Measurements from ENCODE around the gene PCDH9. TPM values are rescaled to one million over a fixed set of nuclear protein-coding genes. Genes with fewer than 3 reads are reported as not detected.

PCDH9 gene
- total and polyA plus RNA-seq, 5 donors: 5.1 to 30.0 (median 27.8) TPM

DNA sequence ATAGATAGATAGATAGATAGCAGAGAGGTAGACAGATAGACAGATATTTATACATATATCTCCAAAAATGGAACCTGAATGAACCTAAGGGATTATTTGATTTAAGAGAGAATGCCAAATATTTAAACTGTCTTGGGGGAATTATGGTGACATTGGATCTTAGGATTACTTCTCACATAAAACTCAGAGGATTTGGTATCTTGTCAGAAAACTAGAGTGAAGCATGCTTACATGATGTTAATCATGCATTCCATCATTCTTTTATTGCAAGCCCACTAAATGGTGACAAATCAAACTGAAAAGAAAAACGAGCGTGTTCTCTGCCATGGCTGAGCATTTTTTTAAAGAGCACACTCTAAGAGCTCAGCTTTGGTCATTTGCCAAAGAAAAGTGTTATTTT lies 165.2 kb downstream of the PCDH9 start:
- no peak overlapping the region for H3K4me3 ChIP-seq (ENCODE audit: low read length)
- intact Hi-C loops (cut with DNase I): no loop called here
- no peak for DNase-seq
- no peak overlapping the region for H3K27ac ChIP-seq (ENCODE audit: low read length)
- peaks cover 2% of the 10 kb centered on the region for H3K4me1 ChIP-seq (ENCODE audit: control insufficient read depth, insufficient read depth, low read length)
- ATAC-seq: no peak
- 79% methylated on average over 2 of the region's 2 CpGs for WGBS
- no peaks in the 10 kb centered on the region for H3K27me3 ChIP-seq (ENCODE audit: control insufficient read depth, insufficient read depth)
- H3K9me3 ChIP-seq (ENCODE audit: control insufficient read depth, low read length): no peaks in the 10 kb centered on the region

DNA sequence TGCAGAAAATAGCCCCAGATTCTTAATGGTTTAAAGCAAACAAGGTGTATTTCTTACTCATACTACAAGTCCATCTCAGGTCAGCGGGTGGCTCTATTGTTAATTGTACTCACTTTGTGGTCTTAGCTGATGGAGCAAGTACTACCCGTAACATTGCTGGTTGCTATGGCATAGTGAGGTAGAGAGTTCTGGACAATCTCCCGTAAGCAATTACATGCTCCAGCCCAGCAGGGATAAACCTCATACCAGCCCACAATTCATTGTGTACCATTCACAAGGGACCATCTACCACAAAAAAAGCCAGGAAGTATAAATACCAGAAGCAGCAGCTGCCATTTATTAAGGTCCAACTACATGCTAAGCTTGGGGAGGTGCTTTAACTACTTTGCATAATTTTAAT lies 167.1 kb downstream of the PCDH9 start:
- intact Hi-C loops (cut with DNase I): no loop called here
- Histone ChIP-seq H3K4me1 (ENCODE audit: control insufficient read depth, insufficient read depth, low read length) (peaks cover 2% of the 10 kb centered on the region), H3K27me3 (ENCODE audit: control insufficient read depth, insufficient read depth) (no peaks in the 10 kb centered on the region), H3K9me3 (ENCODE audit: control insufficient read depth, low read length) (no peaks in the 10 kb centered on the region), H3K4me3 (ENCODE audit: low read length) (no peak overlapping the region), H3K27ac (ENCODE audit: low read length) (no peak overlapping the region)
- ATAC-seq: no peak
- 97% methylated on average over 3 of the region's 3 CpGs for WGBS
- no peak for DNase-seq

GRCh38 chr13:67062160-67062559 lies 168.0 kb downstream of the PCDH9 start:
- Histone ChIP-seq H3K27ac (ENCODE audit: low read length) (no peak overlapping the region), H3K27me3 (ENCODE audit: control insufficient read depth, insufficient read depth) (no peaks in the 10 kb centered on the region), H3K4me1 (ENCODE audit: control insufficient read depth, insufficient read depth, low read length) (peaks cover 2% of the 10 kb centered on the region), H3K4me3 (ENCODE audit: low read length) (peak overlapping the region; percentile 3), H3K9me3 (ENCODE audit: control insufficient read depth, low read length) (no peaks in the 10 kb centered on the region)
- intact Hi-C loops (cut with DNase I): no loop called here
- DNase-seq (no peak), ATAC-seq (peak in 1 of 2 donors; percentile 51)

- ATAC-seq (peak in 1 of 2 donors; percentile 47), DNase-seq (no peak)
- intact Hi-C loops (cut with DNase I): no loop called here
- WGBS: 35% methylated on average over 5 of the region's 5 CpGs
- Histone ChIP-seq H3K27me3 (ENCODE audit: control insufficient read depth, insufficient read depth) (no peaks in the 10 kb centered on the region), H3K27ac (ENCODE audit: low read length) (no peak overlapping the region), H3K9me3 (ENCODE audit: control insufficient read depth, low read length) (no peaks in the 10 kb centered on the region), H3K4me1 (ENCODE audit: control insufficient read depth, insufficient read depth, low read length) (peaks cover 2% of the 10 kb centered on the region), H3K4me3 (ENCODE audit: low read length) (peak overlapping the region; percentile 3)
These were observed 168.4 kb downstream of the PCDH9 start for GRCh38 chr13:67061750-67062149.

DNA sequence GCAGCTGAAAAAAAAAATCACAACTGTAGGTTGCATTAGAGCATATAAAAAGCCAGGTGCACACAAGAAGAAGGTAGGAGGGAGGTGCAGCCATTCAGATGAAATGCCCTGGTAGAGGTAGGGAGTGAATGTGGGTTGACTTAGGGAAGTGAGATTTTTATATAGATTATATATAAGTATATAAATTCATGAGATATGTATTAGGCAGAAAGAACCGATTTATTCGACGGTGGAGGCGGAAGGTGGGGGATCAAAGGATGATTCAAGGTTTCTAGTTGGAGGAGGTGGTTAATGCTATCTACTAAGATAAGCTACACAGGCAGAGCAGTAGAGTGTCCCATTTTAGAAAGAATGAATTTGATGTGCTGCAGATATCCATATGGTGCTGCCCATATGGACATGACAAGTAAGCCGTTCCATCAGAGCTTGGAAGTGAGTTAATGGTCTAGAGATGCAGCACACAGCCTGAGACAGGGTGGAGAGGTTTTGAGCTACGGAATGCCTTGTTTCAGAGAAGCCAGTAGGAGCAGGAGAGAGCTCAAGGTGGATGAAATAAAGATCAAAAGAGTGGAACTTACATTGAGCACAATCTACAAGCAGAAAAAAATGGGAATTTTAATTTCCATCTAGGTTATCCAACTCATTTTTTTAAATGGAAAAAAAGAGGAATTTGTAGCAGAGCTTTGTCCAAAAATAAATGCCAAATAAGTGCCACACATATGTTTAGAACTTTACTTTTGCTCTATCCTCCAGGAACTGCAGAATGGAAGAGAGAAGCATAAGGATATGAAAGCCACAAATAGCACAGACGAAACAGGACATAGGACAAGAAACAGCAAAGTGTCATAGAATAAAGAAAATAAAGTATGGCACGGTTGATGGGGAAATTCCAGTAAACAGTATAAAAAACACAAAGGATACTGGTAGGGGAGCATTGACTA lies 177.3 kb downstream of the PCDH9 start:
- WGBS: 94% methylated on average over 8 of the region's 8 CpGs
- Histone ChIP-seq H3K4me1 (ENCODE audit: control insufficient read depth, insufficient read depth, low read length) (peaks cover 3% of the 10 kb centered on the region), H3K9me3 (ENCODE audit: control insufficient read depth, low read length) (no peaks in the 10 kb centered on the region), H3K4me3 (ENCODE audit: low read length) (no peak overlapping the region), H3K27me3 (ENCODE audit: control insufficient read depth, insufficient read depth) (no peaks in the 10 kb centered on the region), H3K27ac (ENCODE audit: low read length) (no peak overlapping the region)
- DNase-seq: no peak
- no peak for ATAC-seq
- intact Hi-C loops (cut with DNase I): no loop called here

DNA sequence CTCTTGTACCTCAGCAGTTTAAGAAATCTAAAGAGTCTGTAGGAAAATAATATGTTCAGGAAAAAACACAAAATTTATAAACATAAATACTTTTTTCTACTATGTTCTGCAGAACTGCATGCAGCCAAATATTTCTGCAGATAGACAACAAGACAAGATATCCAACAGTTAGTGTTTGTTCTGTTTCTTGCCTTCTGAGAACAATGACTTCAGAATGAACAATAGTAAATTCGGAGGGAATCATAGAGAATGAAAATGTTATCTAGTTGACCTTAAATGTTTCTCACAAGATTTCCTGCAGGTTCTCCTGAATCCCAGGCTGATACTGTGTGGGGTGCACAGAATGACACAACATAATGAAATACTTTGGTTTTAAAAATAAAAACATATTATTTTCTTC lies 180.4 kb downstream of the PCDH9 start:
- Histone ChIP-seq H3K4me1 (ENCODE audit: control insufficient read depth, insufficient read depth, low read length) (peaks cover 3% of the 10 kb centered on the region), H3K27ac (ENCODE audit: low read length) (no peak overlapping the region), H3K27me3 (ENCODE audit: control insufficient read depth, insufficient read depth) (no peaks in the 10 kb centered on the region), H3K9me3 (ENCODE audit: control insufficient read depth, low read length) (no peaks in the 10 kb centered on the region), H3K4me3 (ENCODE audit: low read length) (no peak overlapping the region)
- DNase-seq (no peak), ATAC-seq (no peak)
- intact Hi-C loops (cut with DNase I): no loop called here
- 51% methylated on average over 1 of the region's 1 CpG for WGBS

DNA sequence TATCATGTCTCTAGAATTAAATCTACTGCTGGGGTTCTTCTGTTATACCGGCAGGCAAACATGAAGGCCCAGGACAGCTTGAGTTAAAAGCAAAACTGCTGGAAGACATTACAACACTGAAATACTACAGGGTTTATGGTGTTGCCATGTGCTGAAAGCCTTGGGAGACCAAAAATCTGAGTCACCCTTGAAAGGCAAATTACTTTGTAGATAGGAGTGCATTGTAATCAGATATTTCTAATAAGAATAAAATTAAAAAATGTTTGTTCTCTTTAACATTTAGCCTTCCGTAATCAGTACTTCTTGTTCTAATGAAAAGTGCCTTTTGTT lies 181.3 kb downstream of the PCDH9 start:
- Histone ChIP-seq H3K27ac (ENCODE audit: low read length) (peak overlapping the region; percentile 79), H3K4me3 (ENCODE audit: low read length) (no peak overlapping the region), H3K27me3 (ENCODE audit: control insufficient read depth, insufficient read depth) (no peaks in the 10 kb centered on the region), H3K4me1 (ENCODE audit: control insufficient read depth, insufficient read depth, low read length) (peaks cover 3% of the 10 kb centered on the region), H3K9me3 (ENCODE audit: control insufficient read depth, low read length) (no peaks in the 10 kb centered on the region)
- peak; percentile 66 to 86 for ATAC-seq
- intact Hi-C loops (cut with DNase I): no loop called here
- 68% methylated on average over 2 of the region's 2 CpGs for WGBS
- no peak for DNase-seq

DNA sequence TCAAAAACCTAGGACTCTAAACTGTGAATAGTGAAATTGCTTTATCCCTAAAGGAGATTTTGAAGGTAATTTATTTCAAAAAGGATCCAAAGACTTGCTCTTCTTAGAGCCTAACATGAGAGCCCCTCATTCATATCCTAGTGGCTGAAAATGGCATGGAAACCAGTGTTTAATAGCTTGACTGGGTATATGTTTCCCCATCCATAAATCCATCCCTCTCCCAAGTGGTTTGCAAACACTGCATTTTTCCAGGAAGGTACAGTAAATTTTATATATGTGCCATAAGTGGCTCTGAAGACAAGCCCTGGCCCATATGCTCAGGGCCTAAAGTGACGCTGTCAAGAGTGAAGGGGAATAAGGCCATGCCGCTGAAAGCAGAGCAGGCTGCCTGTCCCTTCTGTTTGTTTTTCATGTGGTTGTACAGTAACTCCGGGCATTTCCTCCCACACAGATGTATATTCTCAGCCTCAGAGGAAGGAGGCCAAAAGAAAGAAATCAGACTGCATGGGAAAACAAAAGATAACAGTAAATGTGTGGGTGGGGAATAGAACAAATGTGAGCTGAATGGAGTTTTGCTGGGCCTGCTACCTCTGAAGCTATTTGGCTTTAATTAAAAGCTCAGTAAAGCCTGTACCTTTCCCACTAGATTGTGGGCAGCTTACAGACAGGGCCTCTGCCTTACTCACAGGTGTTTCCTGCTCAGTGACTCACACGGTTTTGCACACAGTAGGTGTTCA lies 181.9 kb downstream of the PCDH9 start:
- H3K4me1 ChIP-seq (ENCODE audit: control insufficient read depth, insufficient read depth, low read length): peaks cover 3% of the 10 kb centered on the region
- DNase-seq: peak in 1 of 3 donors; percentile 34
- H3K27me3 ChIP-seq (ENCODE audit: control insufficient read depth, insufficient read depth): no peaks in the 10 kb centered on the region
- ATAC-seq: peak; percentile 47 to 68
- no peaks in the 10 kb centered on the region for H3K9me3 ChIP-seq (ENCODE audit: control insufficient read depth, low read length)
- 30% methylated on average over 4 of the region's 4 CpGs for WGBS
- intact Hi-C loops (cut with DNase I): no loop called here
- no peak overlapping the region for H3K4me3 ChIP-seq (ENCODE audit: low read length)
- peak overlapping the region; percentile 79 for H3K27ac ChIP-seq (ENCODE audit: low read length)

- Histone ChIP-seq H3K4me3 (ENCODE audit: low read length) (no peak overlapping the region), H3K27ac (ENCODE audit: low read length) (no peak overlapping the region), H3K4me1 (ENCODE audit: control insufficient read depth, insufficient read depth, low read length) (peaks cover 3% of the 10 kb centered on the region), H3K27me3 (ENCODE audit: control insufficient read depth, insufficient read depth) (no peaks in the 10 kb centered on the region), H3K9me3 (ENCODE audit: control insufficient read depth, low read length) (no peaks in the 10 kb centered on the region)
- intact Hi-C loops (cut with DNase I): no loop called here
- no peak for DNase-seq
- WGBS: 87% methylated on average over 1 of the region's 1 CpG
- no peak for ATAC-seq
These were observed 184.8 kb downstream of the PCDH9 start for GRCh38 chr13:67045357-67045756.

- WGBS: 61% methylated on average over 1 of the region's 1 CpG
- H3K9me3 ChIP-seq (ENCODE audit: control insufficient read depth, low read length): no peaks in the 10 kb centered on the region
- H3K4me3 ChIP-seq (ENCODE audit: low read length): no peak overlapping the region
- ATAC-seq (no peak), DNase-seq (no peak)
- H3K4me1 ChIP-seq (ENCODE audit: control insufficient read depth, insufficient read depth, low read length): peaks cover 3% of the 10 kb centered on the region
- no peaks in the 10 kb centered on the region for H3K27me3 ChIP-seq (ENCODE audit: control insufficient read depth, insufficient read depth)
- intact Hi-C loops (cut with DNase I): no loop called here
- no peak overlapping the region for H3K27ac ChIP-seq (ENCODE audit: low read length)
These were observed 186.2 kb downstream of the PCDH9 start for GRCh38 chr13:67043901-67044300.

DNA sequence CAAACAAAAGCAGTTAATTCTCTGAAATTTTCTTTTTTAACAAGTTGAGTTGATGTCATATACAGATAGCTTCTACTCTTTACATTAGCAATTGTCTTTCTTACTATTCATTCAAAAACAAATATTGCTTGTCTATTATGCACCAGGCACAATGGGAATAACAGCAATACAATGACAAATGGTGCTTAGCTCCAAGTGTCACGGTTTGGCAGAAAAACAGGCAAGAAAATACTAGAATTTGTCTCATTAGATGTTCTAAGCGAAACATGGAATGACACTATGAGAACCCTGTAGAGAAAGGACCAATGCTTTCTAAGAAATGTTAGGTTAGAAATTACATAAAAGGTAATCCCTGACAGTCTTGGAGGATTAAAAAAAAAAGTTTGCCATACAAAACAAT lies 187.6 kb downstream of the PCDH9 start:
- intact Hi-C loops (cut with DNase I): no loop called here
- 43% methylated on average over 2 of the region's 2 CpGs for WGBS
- Histone ChIP-seq H3K9me3 (ENCODE audit: control insufficient read depth, low read length) (no peaks in the 10 kb centered on the region), H3K27ac (ENCODE audit: low read length) (no peak overlapping the region), H3K27me3 (ENCODE audit: control insufficient read depth, insufficient read depth) (no peaks in the 10 kb centered on the region), H3K4me1 (ENCODE audit: control insufficient read depth, insufficient read depth, low read length) (no peaks in the 10 kb centered on the region), H3K4me3 (ENCODE audit: low read length) (no peak overlapping the region)
- DNase-seq: no peak
- ATAC-seq: no peak
